Immature natural killer cell (primary cell): ENCODE data around the gene TMPO. TPM values are rescaled to one million over a fixed set of nuclear protein-coding genes. Genes with fewer than 3 reads are reported as not detected.
"Not testable (repeated sequence)": the region's sequence is repeated elsewhere in the genome, so short reads cannot be mapped to it uniquely, and the experiment has no call there.

Source experiments
- DNase-seq, 3 donors: peaks; one replicate each; pipeline ENCODE4 v3.0.0; 2022; ENCODE audit warnings: mixed read lengths in 1 of 3
- H3K27ac Mint-ChIP-seq, 6 donors: one replicate each; pipeline ENCODE4 v1.8.0; 2020; ENCODE audit warnings: mixed read lengths in 6 of 6, mild to moderate bottlenecking in 5 of 6, inconsistent platforms in 4 of 6, moderate library complexity in 3 of 6
- H3K27me3 Mint-ChIP-seq, 3 donors: one replicate each; pipeline ENCODE4 v1.8.0; 2020 to 2021; ENCODE audit warnings: low read depth in 3 of 3, mild to moderate bottlenecking in 3 of 3, mixed read lengths in 3 of 3, moderate library complexity in 3 of 3, inconsistent platforms in 1 of 3
- H3K36me3 Mint-ChIP-seq, 3 donors: one replicate each; pipeline ENCODE4 v1.8.0; 2020; ENCODE audit warnings: mixed read lengths in 3 of 3, inconsistent platforms in 2 of 3, mild to moderate bottlenecking in 2 of 3
- H3K4me1 Mint-ChIP-seq, 2 donors: one replicate each; pipeline ENCODE4 v1.8.0; 2020; ENCODE audit warnings: inconsistent platforms in 2 of 2, mild to moderate bottlenecking in 2 of 2, mixed read lengths in 2 of 2, moderate library complexity in 1 of 2
- H3K4me3 Mint-ChIP-seq, 5 donors: one replicate each; pipeline ENCODE4 v1.8.0; 2020; ENCODE audit warnings: mild to moderate bottlenecking in 5 of 5, mixed read lengths in 5 of 5, inconsistent platforms in 3 of 5, moderate library complexity in 3 of 5
- H3K9me3 Mint-ChIP-seq, 6 donors: one replicate each; pipeline ENCODE4 v1.8.0; 2020; ENCODE audit warnings: mild to moderate bottlenecking in 6 of 6, mixed read lengths in 6 of 6, inconsistent platforms in 4 of 6, moderate library complexity in 3 of 6
- polyA plus RNA-seq, 3 donors: library from polyadenylated mRNA; unstranded; fragments of 300-500 nt; fragmentation: Illumina TruSeq; gene quantifications; one replicate each; pipeline ENCODE4 v1.2.3, GENCODE V29; 2021

The TMPO gene, protein sequence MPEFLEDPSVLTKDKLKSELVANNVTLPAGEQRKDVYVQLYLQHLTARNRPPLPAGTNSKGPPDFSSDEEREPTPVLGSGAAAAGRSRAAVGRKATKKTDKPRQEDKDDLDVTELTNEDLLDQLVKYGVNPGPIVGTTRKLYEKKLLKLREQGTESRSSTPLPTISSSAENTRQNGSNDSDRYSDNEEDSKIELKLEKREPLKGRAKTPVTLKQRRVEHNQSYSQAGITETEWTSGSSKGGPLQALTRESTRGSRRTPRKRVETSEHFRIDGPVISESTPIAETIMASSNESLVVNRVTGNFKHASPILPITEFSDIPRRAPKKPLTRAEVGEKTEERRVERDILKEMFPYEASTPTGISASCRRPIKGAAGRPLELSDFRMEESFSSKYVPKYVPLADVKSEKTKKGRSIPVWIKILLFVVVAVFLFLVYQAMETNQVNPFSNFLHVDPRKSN
- 10 to 100 TPM; 25.6 to 43.7 (median 35.9) TPM for polyA plus RNA-seq

DNA sequence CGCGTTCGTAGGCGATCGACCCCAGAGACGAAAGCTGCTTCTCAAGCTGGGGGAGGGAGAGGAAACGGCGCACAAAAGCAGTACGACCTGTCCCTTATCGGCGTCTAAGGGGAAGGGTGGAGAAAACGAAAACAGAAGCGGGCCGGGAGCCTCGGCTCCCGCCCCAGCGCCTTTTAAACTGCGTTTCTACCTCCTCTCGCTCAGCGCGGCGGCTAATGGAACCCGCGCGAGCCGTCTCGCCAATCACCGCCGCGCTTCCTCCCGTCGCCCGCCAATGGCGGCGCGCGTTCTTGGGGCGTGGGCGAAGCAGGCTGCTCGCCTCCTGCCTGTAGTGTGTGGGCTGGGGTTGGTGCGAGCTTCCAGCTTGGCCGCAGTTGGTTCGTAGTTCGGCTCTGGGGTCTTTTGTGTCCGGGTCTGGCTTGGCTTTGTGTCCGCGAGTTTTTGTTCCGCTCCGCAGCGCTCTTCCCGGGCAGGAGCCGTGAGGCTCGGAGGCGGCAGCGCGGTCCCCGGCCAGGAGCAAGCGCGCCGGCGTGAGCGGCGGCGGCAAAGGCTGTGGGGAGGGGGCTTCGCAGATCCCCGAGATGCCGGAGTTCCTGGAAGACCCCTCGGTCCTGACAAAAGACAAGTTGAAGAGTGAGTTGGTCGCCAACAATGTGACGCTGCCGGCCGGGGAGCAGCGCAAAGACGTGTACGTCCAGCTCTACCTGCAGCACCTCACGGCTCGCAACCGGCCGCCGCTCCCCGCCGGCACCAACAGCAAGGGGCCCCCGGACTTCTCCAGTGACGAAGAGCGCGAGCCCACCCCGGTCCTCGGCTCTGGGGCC, at the start of gene TMPO:
Gene TMPO (plus strand): TSS at position 304 of the 824 bp plus-strand sequence. CDS start 278 bp downstream, at position 582.
- Mint-ChIP-seq H3K36me3 (peaks cover 0 to 3% (median 0%) of the 10 kb centered on the region in 3 donors), H3K4me3 (peak within 1 kb of the TSS; percentile 98 to 100 (median 100)), H3K4me1 (peaks cover 43 to 65% of the 10 kb centered on the region in 2 donors), H3K27me3 (peaks cover 12 to 17% (median 17%) of the 10 kb centered on the region in 3 donors), H3K9me3 (no peaks in the 10 kb centered on the region), H3K27ac (peak within 1 kb of the TSS; percentile 97 to 99 (median 98))
- DNase-seq, result peak; percentile 95

DNA sequence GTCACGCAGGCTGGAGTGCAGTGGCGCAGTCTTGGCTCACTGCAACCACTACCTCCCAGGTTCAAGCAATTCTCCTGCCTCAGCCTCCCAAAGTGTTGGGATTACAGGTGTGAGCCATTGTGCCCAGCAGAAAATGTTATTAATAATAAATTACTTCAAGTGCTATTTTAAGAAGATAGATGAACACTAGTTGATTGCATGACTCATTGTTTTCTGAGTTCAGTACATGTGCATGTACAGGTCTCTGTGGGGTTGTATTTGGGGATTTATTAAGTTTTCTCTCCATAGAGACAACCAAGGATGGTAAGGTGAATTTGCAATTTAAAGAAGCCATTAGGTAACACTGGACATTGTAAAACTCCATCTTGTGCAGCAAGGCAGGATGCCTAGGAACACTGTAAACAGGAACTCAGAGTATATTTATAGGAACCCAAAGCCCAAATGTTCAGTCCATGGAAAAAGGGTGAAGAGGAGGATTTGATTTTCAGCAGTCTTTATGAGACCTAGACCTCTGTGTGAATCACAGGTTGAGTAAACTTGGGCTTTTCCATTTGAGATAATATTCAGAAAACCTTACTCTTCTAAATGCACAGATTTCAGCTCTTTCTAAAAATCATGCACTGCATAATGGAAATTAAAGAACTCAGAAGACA, 49.3 kb upstream of the TMPO start:
- H3K27ac Mint-ChIP-seq, result no peak overlapping the region
- peaks cover 0 to 3% (median 0%) of the 10 kb centered on the region in 6 donors for H3K9me3 Mint-ChIP-seq
- no peak for DNase-seq
- no peaks in the 10 kb centered on the region for H3K4me1 Mint-ChIP-seq
- H3K27me3 Mint-ChIP-seq, result peaks cover 0 to 2% (median 2%) of the 10 kb centered on the region in 3 donors
- no peaks in the 10 kb centered on the region for H3K36me3 Mint-ChIP-seq
- no peak overlapping the region for H3K4me3 Mint-ChIP-seq

DNA sequence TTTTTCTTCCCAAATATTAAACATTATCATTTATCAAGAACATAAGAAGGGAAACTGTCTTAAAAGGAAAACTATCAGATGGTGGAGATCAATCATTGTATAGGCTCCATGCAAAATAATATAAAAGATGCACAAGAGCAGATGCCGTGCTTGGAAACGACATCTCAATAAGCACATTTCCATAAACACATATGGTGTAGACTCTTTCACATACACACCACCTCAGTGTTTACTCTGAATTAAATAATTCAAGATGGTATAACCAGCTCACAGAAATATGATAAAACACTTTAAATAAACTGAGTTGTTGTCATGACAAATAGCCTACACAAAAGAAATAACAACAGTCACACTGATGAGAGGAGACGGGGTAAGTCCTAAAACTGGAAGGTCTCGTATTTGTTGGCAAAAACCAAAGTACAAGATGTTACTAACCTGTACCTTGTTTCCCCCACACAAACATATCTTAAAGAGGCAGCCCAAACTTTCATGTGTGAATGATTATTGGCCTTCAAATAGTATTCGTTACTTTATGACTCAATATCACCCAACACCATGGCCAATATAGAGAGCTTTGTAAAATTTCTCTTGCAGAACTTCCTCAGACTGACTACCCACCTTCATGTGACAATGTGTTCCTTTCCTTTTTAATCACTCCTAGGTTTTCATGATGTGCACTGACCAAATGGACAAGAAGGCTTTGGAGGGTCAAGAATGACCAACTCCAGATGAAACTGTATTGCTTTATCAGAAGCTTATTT, 48.6 kb upstream of the TMPO start:
- Mint-ChIP-seq H3K27ac (no peak overlapping the region), H3K36me3 (no peaks in the 10 kb centered on the region), H3K27me3 (peaks cover 0 to 2% (median 2%) of the 10 kb centered on the region in 3 donors), H3K9me3 (peaks cover 0 to 3% (median 0%) of the 10 kb centered on the region in 6 donors), H3K4me3 (no peak overlapping the region), H3K4me1 (no peaks in the 10 kb centered on the region)
- no peak for DNase-seq

DNA sequence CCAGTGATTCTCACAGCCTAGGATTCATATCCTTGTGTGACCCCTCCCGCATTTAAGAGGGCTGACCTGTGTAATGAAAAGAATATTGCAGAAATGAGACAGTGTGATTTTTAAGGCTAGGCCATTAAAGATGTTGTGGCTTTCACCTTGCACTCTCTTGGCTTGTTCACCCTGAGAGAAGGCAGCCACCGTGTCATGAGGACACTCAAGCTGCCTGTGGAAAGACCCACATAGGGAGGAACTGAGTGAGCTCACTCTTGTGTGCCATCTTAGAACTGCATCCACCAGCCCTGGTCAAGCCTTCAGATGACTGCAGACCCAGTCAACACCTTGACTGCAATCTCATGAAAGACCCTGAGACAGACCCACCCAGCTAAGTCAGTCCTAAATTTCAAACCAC, 46.3 kb upstream of the TMPO start:
- Mint-ChIP-seq H3K9me3 (peaks cover 0 to 4% (median 0%) of the 10 kb centered on the region in 6 donors), H3K27me3 (peaks cover 0 to 7% (median 4%) of the 10 kb centered on the region in 3 donors), H3K36me3 (no peaks in the 10 kb centered on the region), H3K4me1 (no peaks in the 10 kb centered on the region), H3K4me3 (no peak overlapping the region), H3K27ac (no peak overlapping the region)
- no peak for DNase-seq

DNA sequence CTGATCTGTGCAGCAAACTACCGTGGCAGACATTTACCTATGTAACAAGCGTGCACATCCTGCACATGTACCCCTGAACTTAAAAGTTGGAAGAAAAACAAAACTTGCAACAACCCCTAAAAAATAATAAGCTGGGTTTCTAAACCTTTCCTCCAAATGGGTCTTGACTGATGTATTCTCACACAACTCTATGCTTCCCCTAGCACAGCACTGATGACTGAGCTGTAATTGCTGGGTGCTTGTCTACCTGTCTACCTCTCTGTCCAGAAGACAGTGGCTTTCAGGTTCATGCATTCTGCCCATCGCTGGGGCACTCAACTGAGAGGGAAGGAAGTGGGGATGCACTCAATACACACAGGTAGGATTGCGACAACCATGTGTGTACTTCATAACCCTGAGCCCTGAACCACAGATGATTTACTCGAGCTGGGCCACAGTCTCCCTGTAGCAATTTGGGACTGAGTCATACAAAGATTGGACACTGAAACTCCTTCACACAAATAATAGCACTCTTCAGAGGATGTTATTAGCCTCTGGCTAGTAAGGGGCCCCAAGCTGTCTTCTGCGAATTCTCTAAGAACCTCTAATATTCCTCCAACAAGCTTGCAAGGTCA, 44.8 kb upstream of the TMPO start:
- Mint-ChIP-seq H3K4me1 (no peaks in the 10 kb centered on the region), H3K27me3 (peaks cover 0 to 7% (median 4%) of the 10 kb centered on the region in 3 donors), H3K4me3 (no peak overlapping the region), H3K9me3 (peaks cover 0 to 4% (median 0%) of the 10 kb centered on the region in 6 donors), H3K36me3 (no peaks in the 10 kb centered on the region), H3K27ac (no peak overlapping the region)
- no peak for DNase-seq

DNA sequence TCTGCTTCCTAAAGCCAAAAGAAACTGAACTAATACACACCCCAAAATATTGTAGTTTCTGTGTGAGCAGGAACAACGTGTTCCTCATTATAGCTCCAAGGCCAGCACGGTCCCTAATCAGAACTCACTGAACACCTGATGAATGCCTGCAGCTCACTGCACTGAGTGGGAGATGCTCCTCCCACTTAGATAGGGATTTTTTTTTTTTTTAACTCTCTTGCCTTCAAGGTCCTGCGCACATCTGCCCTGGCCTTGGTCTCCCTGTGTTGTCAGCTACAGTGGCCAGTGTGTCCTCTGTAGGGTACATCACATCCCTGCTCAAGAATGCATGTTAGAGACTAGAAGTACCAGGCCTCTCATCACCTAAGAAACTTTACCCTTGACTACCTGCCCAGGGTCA, 44.3 kb upstream of the TMPO start:
- Mint-ChIP-seq H3K36me3 (no peaks in the 10 kb centered on the region), H3K4me1 (no peaks in the 10 kb centered on the region), H3K27me3 (peaks cover 0 to 7% (median 3%) of the 10 kb centered on the region in 3 donors), H3K9me3 (peaks cover 0 to 4% (median 0%) of the 10 kb centered on the region in 6 donors), H3K4me3 (no peak overlapping the region), H3K27ac (no peak overlapping the region)
- DNase-seq, result no peak

DNA sequence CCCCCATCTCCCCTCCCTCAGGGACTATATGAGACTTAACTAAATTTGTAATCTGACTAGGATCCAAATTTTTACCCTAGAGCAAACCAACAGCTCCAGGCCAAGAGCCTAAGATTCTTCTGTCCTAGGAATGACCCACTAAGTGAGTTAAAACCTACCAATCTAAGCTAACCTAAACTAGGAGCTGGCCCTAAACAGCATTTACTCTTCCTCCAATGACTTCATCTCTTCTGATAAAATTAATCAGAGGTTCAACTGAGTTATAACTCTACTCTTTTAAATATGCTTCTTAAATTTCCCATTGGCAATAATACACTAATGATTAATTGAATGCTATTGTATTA, 39.9 kb upstream of the TMPO start:
- no peak overlapping the region for H3K4me3 Mint-ChIP-seq

DNA sequence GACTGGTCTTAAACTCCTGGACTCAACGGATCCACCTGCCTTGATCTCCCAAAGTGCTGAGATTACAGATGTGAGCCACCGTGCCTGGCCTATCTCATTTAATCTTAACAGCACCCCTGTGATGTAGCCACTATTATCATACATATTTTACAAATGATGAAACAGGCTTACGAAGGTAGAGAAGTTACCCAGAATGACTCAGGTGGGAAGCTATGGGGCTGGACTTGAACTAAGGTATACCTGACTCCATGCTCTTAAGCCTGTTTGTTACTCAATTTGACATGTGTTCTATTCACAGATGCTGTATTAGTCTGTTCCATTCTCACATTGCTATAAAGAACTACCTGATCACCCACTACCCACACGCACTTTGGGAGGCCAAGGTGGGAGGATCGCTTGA, 36.8 kb upstream of the TMPO start:
- no peak for DNase-seq
- Mint-ChIP-seq H3K27me3 (peaks cover 0 to 6% (median 2%) of the 10 kb centered on the region in 3 donors), H3K4me1 (no peaks in the 10 kb centered on the region), H3K4me3 (no peak overlapping the region), H3K27ac (no peak overlapping the region), H3K36me3 (no peaks in the 10 kb centered on the region), H3K9me3 (peaks cover 0 to under 1% (median 0%) of the 10 kb centered on the region in 6 donors)

More for the DNA sequence above, 39.9 kb upstream of the TMPO start:
- no peak for DNase-seq
- Mint-ChIP-seq H3K9me3 (peaks cover 0 to 1% (median 0%) of the 10 kb centered on the region in 6 donors), H3K4me1 (no peaks in the 10 kb centered on the region), H3K36me3 (no peaks in the 10 kb centered on the region), H3K27me3 (peaks cover 0 to 6% (median 2%) of the 10 kb centered on the region in 3 donors), H3K27ac (no peak overlapping the region)

DNA sequence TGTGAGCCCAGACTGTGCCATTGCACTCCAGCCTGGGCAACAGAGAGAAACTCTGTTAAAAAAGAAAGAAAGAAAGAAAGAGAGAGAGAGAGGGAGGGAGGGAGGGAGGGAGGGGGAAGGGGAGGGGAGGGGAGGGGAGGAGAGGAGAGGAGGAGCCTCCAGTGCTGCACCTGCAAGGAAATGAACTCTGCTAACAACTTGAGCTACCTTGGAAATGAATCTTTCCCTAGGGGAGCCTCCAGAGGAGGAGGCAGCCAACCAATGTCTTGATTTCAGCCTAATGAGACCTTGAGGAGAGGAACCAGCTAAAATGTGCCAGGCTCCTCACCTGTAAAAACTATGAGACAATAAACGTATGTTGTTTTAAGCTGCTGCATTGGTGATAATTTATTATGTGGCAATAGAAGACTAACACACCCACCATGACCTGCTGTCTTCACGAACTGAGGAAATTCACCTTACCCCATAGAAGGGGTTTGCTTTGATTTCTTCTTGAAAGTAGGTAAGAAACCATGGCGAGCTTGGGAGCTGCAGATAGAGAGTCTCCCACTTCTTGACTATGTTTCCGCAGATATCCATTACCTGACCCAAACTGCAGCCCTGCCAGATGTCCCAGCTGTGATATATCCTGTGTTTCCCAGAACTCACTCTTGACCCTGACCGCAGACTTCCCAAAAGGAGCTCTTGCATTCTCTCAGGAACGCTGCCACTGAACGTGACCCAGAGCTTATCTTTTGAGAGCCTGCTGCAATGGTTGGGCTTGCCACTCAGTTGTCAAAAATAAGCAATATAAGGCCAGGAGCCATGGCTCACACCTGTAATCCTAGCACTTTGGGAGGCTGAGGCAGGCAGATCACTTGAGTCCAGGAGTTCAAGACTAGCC, 31.5 kb upstream of the TMPO start:
- DNase-seq, result no peak

DNA sequence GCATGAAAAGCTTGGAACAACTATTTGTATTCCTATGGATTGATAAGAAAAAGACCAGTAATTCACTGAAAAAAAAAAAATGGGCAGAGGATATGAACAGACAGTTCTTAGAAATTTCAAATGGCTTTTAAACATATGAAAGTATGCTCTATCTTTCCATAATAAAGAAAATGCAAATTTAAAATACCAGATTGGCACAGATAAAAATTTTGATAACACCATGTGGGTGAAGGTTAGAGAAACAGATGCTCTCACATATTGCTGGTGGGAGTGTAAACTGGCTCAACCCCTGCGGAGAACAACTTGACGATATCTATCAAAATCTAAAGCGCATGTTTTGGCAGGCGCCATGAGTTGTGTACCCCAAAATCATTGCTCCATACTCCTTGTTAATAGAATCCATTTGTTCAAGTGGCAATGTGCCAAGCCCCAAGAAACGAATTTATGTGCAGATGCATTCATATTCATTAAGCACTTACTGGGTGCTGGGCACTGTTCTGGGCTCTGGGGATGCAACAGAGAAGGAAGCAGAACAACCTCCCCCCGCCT, 29.5 kb upstream of the TMPO start:
- Mint-ChIP-seq H3K9me3 (no peaks in the 10 kb centered on the region), H3K4me1 (peaks cover 1 to 3% of the 10 kb centered on the region in 2 donors), H3K27me3 (no peaks in the 10 kb centered on the region), H3K4me3 (no peak overlapping the region), H3K36me3 (no peaks in the 10 kb centered on the region), H3K27ac (no peak overlapping the region)
- no peak for DNase-seq

More for the DNA sequence above, 31.5 kb upstream of the TMPO start:
- Mint-ChIP-seq H3K36me3 (no peaks in the 10 kb centered on the region), H3K9me3 (no peaks in the 10 kb centered on the region), H3K27me3 (peaks cover 0 to 2% (median 2%) of the 10 kb centered on the region in 3 donors), H3K4me3 (no peak overlapping the region), H3K4me1 (no peaks in the 10 kb centered on the region), H3K27ac (no peak overlapping the region)

DNA sequence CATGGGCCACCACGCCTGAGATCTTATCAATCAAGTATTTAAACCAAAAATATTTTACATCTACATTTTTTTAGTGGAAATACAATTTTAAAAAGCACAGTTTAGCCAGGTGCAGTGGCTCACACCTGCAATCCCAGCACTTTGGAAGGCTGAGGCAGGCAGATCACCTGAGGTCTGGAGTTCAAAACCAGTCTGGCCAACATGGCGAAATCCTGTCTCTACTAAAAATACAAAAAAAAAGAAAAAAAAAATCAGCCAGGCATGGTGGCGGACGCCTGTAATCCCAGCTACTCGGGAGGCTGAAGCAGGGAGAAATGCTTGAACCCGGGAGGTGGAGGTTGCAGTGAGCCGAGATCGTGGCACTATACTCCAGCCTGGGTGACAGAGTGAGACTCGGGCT, 27.0 kb upstream of the TMPO start:
- H3K36me3 Mint-ChIP-seq, H3K27me3 Mint-ChIP-seq, DNase-seq, H3K4me1 Mint-ChIP-seq, H3K4me3 Mint-ChIP-seq, H3K27ac Mint-ChIP-seq, H3K9me3 Mint-ChIP-seq: not testable (repeated sequence)

DNA sequence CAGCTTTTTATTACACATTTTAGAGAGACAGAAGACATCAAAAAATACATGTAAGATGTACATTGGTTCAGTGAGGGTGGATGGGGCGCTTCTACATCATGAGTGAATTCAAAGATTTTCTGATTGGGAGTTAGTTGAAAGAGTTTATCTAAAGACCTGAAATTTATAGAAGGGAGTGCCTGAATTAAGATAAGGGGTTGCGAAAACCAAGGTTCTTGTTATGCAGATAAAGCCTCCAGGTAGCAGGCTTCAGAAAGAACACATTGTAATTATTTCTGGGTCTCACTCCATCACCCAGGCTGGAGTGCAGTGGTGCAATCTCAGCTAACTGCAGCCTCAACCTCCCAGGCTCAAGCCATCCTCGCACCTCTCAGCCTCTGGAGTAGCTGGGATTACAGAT, 26.2 kb upstream of the TMPO start:
- Mint-ChIP-seq H3K27ac (no peak overlapping the region), H3K4me3 (no peak overlapping the region), H3K27me3 (peaks cover 0 to 2% (median 0%) of the 10 kb centered on the region in 3 donors), H3K36me3 (no peaks in the 10 kb centered on the region), H3K4me1 (peaks cover 5 to 9% of the 10 kb centered on the region in 2 donors), H3K9me3 (no peaks in the 10 kb centered on the region)
- DNase-seq, result no peak
